ENCODE results near the gene SFT2D3.

- TF ChIP-seq, protein P1, sequence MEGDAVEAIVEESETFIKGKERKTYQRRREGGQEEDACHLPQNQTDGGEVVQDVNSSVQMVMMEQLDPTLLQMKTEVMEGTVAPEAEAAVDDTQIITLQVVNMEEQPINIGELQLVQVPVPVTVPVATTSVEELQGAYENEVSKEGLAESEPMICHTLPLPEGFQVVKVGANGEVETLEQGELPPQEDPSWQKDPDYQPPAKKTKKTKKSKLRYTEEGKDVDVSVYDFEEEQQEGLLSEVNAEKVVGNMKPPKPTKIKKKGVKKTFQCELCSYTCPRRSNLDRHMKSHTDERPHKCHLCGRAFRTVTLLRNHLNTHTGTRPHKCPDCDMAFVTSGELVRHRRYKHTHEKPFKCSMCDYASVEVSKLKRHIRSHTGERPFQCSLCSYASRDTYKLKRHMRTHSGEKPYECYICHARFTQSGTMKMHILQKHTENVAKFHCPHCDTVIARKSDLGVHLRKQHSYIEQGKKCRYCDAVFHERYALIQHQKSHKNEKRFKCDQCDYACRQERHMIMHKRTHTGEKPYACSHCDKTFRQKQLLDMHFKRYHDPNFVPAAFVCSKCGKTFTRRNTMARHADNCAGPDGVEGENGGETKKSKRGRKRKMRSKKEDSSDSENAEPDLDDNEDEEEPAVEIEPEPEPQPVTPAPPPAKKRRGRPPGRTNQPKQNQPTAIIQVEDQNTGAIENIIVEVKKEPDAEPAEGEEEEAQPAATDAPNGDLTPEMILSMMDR (IDR thresholded peaks at IDR 0.05 in 8 of 11, conservative IDR thresholded peaks at IDR 0.05 in 3 of 11) = no peak
- TF ChIP-seq POLR2A (IDR thresholded peaks at IDR 0.05) (no peak), POLR2AphosphoS5 (IDR thresholded peaks at IDR 0.05) (no peak)
Observed at GRCh38 chr2:127683056-127683455, 18.2 kb upstream of the SFT2D3 start.
